ENCODE measurements around the gene NKD1. TPM values are rescaled to one million over a fixed set of nuclear protein-coding genes. Genes with fewer than 3 reads are reported as not detected.

NKD1 gene
- polyA plus RNA-seq, 1 donor = 5.3 TPM

DNA sequence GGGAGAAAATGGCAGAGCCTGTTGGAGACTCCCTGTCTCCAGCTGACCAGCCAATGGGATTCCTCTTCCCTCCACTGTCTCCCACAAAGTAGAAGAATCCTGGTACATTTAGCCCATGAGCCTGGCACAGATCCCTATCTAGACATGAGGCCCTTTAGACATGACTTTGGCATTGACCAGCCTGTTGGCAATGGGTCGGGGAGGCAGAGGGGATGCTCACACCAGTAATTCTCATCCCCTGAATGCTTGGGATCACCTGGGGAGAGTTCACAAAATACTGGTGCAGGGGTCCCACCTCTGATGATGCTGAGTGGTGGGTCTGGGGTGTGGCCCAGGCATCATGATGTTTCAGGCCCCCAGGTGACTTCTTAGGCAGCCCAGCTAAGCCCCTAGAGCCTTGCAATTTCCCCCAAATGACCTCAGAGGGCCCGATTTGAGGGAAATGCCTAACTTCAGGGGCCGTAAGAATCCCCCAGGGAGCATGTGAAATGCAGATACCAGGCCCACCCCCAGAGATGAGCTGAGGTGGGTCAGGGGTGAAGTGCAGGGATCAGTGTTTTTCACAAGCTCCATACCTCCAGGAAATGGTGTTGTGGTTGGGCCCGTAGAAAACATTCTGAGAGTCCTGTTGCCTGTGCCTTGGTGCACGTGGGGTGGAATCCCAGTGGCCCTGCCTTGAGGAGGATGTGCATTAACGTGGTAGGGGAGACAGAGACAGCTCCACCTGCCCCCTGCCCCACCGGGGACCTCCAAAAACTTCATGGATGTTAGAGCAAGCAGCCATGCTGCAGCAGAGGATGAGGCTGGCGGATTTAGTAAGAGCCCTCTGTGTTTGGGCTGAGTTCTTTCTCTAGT is 90.8 kb downstream of the NKD1 start:
- no CpG with 5 or more reads among the region's 8 CpGs for WGBS (ENCODE audit: insufficient coverage, low lambda C conversion rate)
- DNase-seq = no peak
- H3K9me3 ChIP-seq (ENCODE audit: control insufficient read depth, low read depth, low read length) = no peaks in the 10 kb centered on the region
- no peaks in the 10 kb centered on the region for H3K4me1 ChIP-seq (ENCODE audit: control insufficient read depth, insufficient read depth, low read length)
- no peaks in the 10 kb centered on the region for H3K36me3 ChIP-seq (ENCODE audit: control insufficient read depth, insufficient read depth, low read length)
- no peaks in the 10 kb centered on the region for H3K27me3 ChIP-seq (ENCODE audit: control insufficient read depth, insufficient read depth, low read length)
- H3K4me3 ChIP-seq (ENCODE audit: low read length) = no peak overlapping the region
- no peak overlapping the region for H3K27ac ChIP-seq (ENCODE audit: low read length)

DNA sequence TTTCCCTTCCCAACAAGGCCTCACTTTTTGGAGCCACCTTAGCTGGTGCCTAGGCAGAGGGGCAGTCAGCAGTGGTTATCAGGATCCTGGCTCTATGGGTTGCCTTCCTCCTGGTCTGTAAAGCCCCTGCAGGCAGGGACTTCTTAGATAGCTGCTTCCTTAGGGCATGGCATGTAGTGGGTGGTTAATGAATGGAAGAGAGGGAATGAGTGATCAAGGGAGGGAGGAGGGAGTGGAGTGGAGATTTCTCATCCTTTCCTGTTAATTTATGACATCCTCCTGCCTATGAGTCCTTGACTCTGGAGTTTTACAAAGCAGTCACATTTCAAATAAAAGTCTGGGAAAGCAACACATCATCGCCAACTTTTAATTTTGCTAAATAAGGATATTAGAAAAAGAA is 92.2 kb downstream of the NKD1 start:
- no peak for DNase-seq
- no peaks in the 10 kb centered on the region for H3K4me1 ChIP-seq (ENCODE audit: control insufficient read depth, insufficient read depth, low read length)
- WGBS (ENCODE audit: insufficient coverage, low lambda C conversion rate) = 100% methylated on average over 1 of the region's 1 CpG
- H3K4me3 ChIP-seq (ENCODE audit: low read length) = no peak overlapping the region
- H3K36me3 ChIP-seq (ENCODE audit: control insufficient read depth, insufficient read depth, low read length) = no peaks in the 10 kb centered on the region
- no peak overlapping the region for H3K27ac ChIP-seq (ENCODE audit: low read length)
- H3K9me3 ChIP-seq (ENCODE audit: control insufficient read depth, low read depth, low read length) = no peaks in the 10 kb centered on the region
- H3K27me3 ChIP-seq (ENCODE audit: control insufficient read depth, insufficient read depth, low read length) = no peaks in the 10 kb centered on the region

- Histone ChIP-seq H3K27me3 (ENCODE audit: control insufficient read depth, insufficient read depth, low read length) (no peaks in the 10 kb centered on the region), H3K9me3 (ENCODE audit: control insufficient read depth, low read depth, low read length) (no peaks in the 10 kb centered on the region), H3K4me3 (ENCODE audit: low read length) (no peak overlapping the region), H3K4me1 (ENCODE audit: control insufficient read depth, insufficient read depth, low read length) (no peaks in the 10 kb centered on the region), H3K27ac (ENCODE audit: low read length) (no peak overlapping the region), H3K36me3 (ENCODE audit: control insufficient read depth, insufficient read depth, low read length) (no peaks in the 10 kb centered on the region)
- 100% methylated on average over 2 of the region's 15 CpGs for WGBS (ENCODE audit: insufficient coverage, low lambda C conversion rate)
- DNase-seq = no peak
Observed at GRCh38 chr16:50640919-50641817, 93.0 kb downstream of the NKD1 start.

DNA sequence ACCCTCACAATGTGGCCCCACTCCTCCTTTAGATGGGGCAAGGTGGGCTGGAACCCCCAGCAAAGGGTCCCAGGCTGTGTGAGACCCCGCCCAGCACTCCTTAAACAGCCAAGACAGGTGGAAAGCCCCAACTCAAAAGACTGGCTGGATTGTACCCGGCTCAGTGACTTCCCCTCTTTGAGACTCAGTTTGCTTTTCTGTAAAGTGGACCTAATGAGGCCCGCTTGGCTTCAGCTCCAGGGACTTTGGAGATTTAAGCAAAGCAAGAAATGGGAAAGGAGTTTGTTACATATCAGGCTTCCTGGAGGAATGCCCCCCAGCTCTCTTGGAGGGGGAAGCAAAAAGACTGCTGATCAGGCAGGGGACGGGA is 93.6 kb downstream of the NKD1 start:
- Histone ChIP-seq H3K27ac (ENCODE audit: low read length) (no peak overlapping the region), H3K4me3 (ENCODE audit: low read length) (no peak overlapping the region), H3K4me1 (ENCODE audit: control insufficient read depth, insufficient read depth, low read length) (no peaks in the 10 kb centered on the region), H3K9me3 (ENCODE audit: control insufficient read depth, low read depth, low read length) (no peaks in the 10 kb centered on the region), H3K36me3 (ENCODE audit: control insufficient read depth, insufficient read depth, low read length) (no peaks in the 10 kb centered on the region), H3K27me3 (ENCODE audit: control insufficient read depth, insufficient read depth, low read length) (peaks cover 3% of the 10 kb centered on the region)
- WGBS (ENCODE audit: insufficient coverage, low lambda C conversion rate) = no CpG with 5 or more reads among the region's 4 CpGs
- no peak for DNase-seq

- no CpG with 5 or more reads among the region's 5 CpGs for WGBS (ENCODE audit: insufficient coverage, low lambda C conversion rate)
- no peaks in the 10 kb centered on the region for H3K36me3 ChIP-seq (ENCODE audit: control insufficient read depth, insufficient read depth, low read length)
- peaks cover 3% of the 10 kb centered on the region for H3K27me3 ChIP-seq (ENCODE audit: control insufficient read depth, insufficient read depth, low read length)
- no peak for DNase-seq
- no peak overlapping the region for H3K4me3 ChIP-seq (ENCODE audit: low read length)
- no peaks in the 10 kb centered on the region for H3K4me1 ChIP-seq (ENCODE audit: control insufficient read depth, insufficient read depth, low read length)
- no peak overlapping the region for H3K27ac ChIP-seq (ENCODE audit: low read length)
- no peaks in the 10 kb centered on the region for H3K9me3 ChIP-seq (ENCODE audit: control insufficient read depth, low read depth, low read length)
Observed at GRCh38 chr16:50642349-50642748, 94.2 kb downstream of the NKD1 start.

GRCh38 chr16:50643192-50643591 is 95.0 kb downstream of the NKD1 start:
- Histone ChIP-seq H3K27ac (ENCODE audit: low read length) (no peak overlapping the region), H3K36me3 (ENCODE audit: control insufficient read depth, insufficient read depth, low read length) (no peaks in the 10 kb centered on the region), H3K4me1 (ENCODE audit: control insufficient read depth, insufficient read depth, low read length) (no peaks in the 10 kb centered on the region), H3K4me3 (ENCODE audit: low read length) (no peak overlapping the region), H3K9me3 (ENCODE audit: control insufficient read depth, low read depth, low read length) (no peaks in the 10 kb centered on the region), H3K27me3 (ENCODE audit: control insufficient read depth, insufficient read depth, low read length) (peaks cover 3% of the 10 kb centered on the region)
- WGBS (ENCODE audit: insufficient coverage, low lambda C conversion rate) = no CpG with 5 or more reads among the region's 4 CpGs
- no peak for DNase-seq

DNA sequence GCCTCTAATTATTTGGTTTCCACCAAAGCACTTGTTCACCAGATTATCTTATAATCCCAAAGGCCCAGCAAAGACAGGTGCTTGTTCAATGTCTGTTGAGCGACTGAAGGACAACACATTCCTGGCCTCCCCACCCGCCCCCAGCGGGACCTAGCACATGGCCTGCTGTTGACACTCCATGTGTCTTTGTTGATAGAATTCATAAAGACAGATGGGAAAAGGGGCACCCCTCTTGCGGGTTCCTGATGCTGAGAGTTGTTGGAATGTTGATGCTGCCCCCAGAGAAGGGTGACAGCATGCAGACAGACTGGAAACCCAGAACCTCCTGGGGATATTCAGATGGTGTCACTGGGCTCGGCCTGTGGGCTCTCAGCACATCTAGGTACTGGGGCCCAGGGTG is 96.0 kb downstream of the NKD1 start:
- H3K27me3 ChIP-seq (ENCODE audit: control insufficient read depth, insufficient read depth, low read length) = peaks cover 3% of the 10 kb centered on the region
- H3K36me3 ChIP-seq (ENCODE audit: control insufficient read depth, insufficient read depth, low read length) = no peaks in the 10 kb centered on the region
- DNase-seq = no peak
- no peak overlapping the region for H3K27ac ChIP-seq (ENCODE audit: low read length)
- no peaks in the 10 kb centered on the region for H3K9me3 ChIP-seq (ENCODE audit: control insufficient read depth, low read depth, low read length)
- no peak overlapping the region for H3K4me3 ChIP-seq (ENCODE audit: low read length)
- H3K4me1 ChIP-seq (ENCODE audit: control insufficient read depth, insufficient read depth, low read length) = no peaks in the 10 kb centered on the region
- WGBS (ENCODE audit: insufficient coverage, low lambda C conversion rate) = no CpG with 5 or more reads among the region's 5 CpGs

DNA sequence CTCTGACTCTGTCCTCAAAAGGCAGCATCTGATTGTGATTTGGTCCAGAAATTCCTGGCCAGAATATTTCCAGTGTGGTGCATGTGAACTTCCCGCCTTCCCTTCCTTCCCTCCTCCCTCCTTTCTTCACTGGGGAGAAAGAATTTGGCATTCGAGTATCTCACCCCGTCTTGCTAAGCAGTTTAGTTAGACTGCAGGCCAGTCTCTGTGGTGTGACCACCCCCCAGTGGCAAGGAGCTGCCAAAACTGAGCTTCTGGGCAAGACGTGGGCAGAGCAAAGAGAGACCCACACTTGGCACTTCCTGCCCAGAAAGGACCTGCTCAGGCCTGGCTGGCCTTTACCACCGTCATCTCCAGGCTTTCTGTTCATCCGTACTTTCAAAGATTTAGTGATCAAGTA is 96.5 kb downstream of the NKD1 start:
- Histone ChIP-seq H3K9me3 (ENCODE audit: control insufficient read depth, low read depth, low read length) (no peaks in the 10 kb centered on the region), H3K36me3 (ENCODE audit: control insufficient read depth, insufficient read depth, low read length) (no peaks in the 10 kb centered on the region), H3K27ac (ENCODE audit: low read length) (no peak overlapping the region), H3K4me3 (ENCODE audit: low read length) (no peak overlapping the region), H3K4me1 (ENCODE audit: control insufficient read depth, insufficient read depth, low read length) (no peaks in the 10 kb centered on the region), H3K27me3 (ENCODE audit: control insufficient read depth, insufficient read depth, low read length) (peaks cover 3% of the 10 kb centered on the region)
- no peak for DNase-seq
- 100% methylated on average over 1 of the region's 6 CpGs for WGBS (ENCODE audit: insufficient coverage, low lambda C conversion rate)

- H3K27ac ChIP-seq (ENCODE audit: low read length) = no peak overlapping the region
- H3K9me3 ChIP-seq (ENCODE audit: control insufficient read depth, low read depth, low read length) = no peaks in the 10 kb centered on the region
- no peak overlapping the region for H3K4me3 ChIP-seq (ENCODE audit: low read length)
- peaks cover 3% of the 10 kb centered on the region for H3K27me3 ChIP-seq (ENCODE audit: control insufficient read depth, insufficient read depth, low read length)
- no peaks in the 10 kb centered on the region for H3K36me3 ChIP-seq (ENCODE audit: control insufficient read depth, insufficient read depth, low read length)
- WGBS (ENCODE audit: insufficient coverage, low lambda C conversion rate) = 85% methylated on average over 3 of the region's 20 CpGs
- no peaks in the 10 kb centered on the region for H3K4me1 ChIP-seq (ENCODE audit: control insufficient read depth, insufficient read depth, low read length)
- DNase-seq = no peak
Observed at GRCh38 chr16:50645563-50646220, 97.5 kb downstream of the NKD1 start.

DNA sequence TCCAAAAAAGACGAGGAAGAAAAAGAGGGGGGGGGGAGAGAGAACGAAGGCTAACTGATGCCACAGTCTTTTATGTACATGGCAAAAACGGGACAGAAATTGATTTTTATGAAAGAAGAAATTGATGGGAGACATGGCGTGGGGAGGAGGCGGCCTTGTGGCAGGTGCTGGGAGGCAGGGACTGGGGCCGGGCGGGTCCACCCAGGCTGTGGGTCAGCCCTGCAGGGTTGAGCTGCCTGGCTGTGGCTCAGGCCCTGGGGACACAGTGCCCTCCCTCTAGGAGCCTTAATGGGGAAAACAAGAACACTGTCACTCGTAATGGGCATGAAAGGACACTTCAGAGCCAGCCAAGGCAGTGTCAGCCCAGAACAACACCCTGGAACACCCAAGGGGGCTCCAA is 98.1 kb downstream of the NKD1 start:
- no peaks in the 10 kb centered on the region for H3K36me3 ChIP-seq (ENCODE audit: control insufficient read depth, insufficient read depth, low read length)
- no peak for DNase-seq
- no peak overlapping the region for H3K4me3 ChIP-seq (ENCODE audit: low read length)
- WGBS (ENCODE audit: insufficient coverage, low lambda C conversion rate) = 50% methylated on average over 1 of the region's 8 CpGs
- peaks cover 3% of the 10 kb centered on the region for H3K27me3 ChIP-seq (ENCODE audit: control insufficient read depth, insufficient read depth, low read length)
- H3K4me1 ChIP-seq (ENCODE audit: control insufficient read depth, insufficient read depth, low read length) = no peaks in the 10 kb centered on the region
- no peak overlapping the region for H3K27ac ChIP-seq (ENCODE audit: low read length)
- no peaks in the 10 kb centered on the region for H3K9me3 ChIP-seq (ENCODE audit: control insufficient read depth, low read depth, low read length)
